Brain microvascular endothelial cell (primary cell): ENCODE results near the gene DUSP5.

Experiments used
- DNase-seq: peaks from one replicate; pipeline ENCODE4 v3.0.0-alpha.2; 2020
- H3K27ac ChIP-seq: fragments of 250-450 bp; sonication (Bioruptor Pico); 2 replicates; pipeline ENCODE4 v1.5.1; 2020; ENCODE audit warnings: mild to moderate bottlenecking, moderate library complexity
- H3K27me3 ChIP-seq: fragments of 250-450 bp; sonication (Bioruptor Pico); replicated peaks from 2 replicates; pipeline ENCODE4 v1.5.1; 2020; ENCODE audit warnings: mild to moderate bottlenecking
- H3K36me3 ChIP-seq: fragments of 250-450 bp; sonication (Bioruptor Pico); replicated peaks from 2 replicates; pipeline ENCODE4 v1.5.1; 2020; ENCODE audit warnings: mild to moderate bottlenecking
- H3K4me3 ChIP-seq: 2 replicates; pipeline ENCODE4 v1.5.1; 2011; ENCODE audit warnings: low read depth, mild to moderate bottlenecking, control low read depth, low read length, moderate library complexity
- CTCF ChIP-seq: IDR thresholded peaks from 2 replicates; pipeline ENCODE4 v1.5.1; 2011; ENCODE audit warnings: low read depth, mild to moderate bottlenecking, moderate library complexity, low read length, control low read depth, inconsistent platforms; ENCODE audit errors: missing control alignments
- in situ Hi-C: cut with HindIII; loops from 2 replicates; pipeline ENCODE4 v1.10.0; 2017; ENCODE audit warnings: low sequenced_read_pairs, low pct_ligation_motif_present

Gene DUSP5

GRCh38 chr10:110457851-110458250, 39.9 kb upstream of the DUSP5 start:
- in situ Hi-C loops: no loop called here
- no peak overlapping the region for H3K27ac ChIP-seq

GRCh38 chr10:110458266-110458920, 39.3 kb upstream of the DUSP5 start:
- in situ Hi-C loops: no loop called here
- no peak for TF ChIP-seq CTCF
- Histone ChIP-seq H3K4me3 (no peak overlapping the region), H3K36me3 (no peaks in the 10 kb centered on the region), H3K27me3 (no peaks in the 10 kb centered on the region), H3K27ac (no peak overlapping the region)
- no peak for DNase-seq

More at GRCh38 chr10:110457851-110458250, 39.9 kb upstream of the DUSP5 start:
- H3K4me3 ChIP-seq: no peak overlapping the region
- TF ChIP-seq CTCF: no peak
- no peaks in the 10 kb centered on the region for H3K27me3 ChIP-seq
- no peaks in the 10 kb centered on the region for H3K36me3 ChIP-seq
- DNase-seq: no peak

DNA sequence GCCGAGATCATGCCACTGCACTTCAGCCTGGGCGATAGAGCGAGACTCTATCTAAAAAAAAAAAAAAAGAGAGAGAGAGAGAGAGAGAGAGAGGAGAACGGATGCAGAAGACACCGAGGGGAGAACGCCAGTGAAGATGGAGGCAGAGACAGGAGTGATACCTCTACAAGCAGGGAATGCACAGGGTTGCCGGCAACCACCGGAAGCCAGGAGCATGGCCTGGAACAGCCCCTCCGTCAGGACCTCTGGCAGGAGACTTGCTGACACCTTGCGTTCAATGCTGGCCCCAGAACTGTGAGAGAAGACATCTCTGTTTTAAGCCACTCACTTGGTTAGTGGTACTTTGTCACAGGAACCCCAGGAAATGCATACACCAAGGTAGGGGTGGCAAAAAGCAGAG, 38.1 kb upstream of the DUSP5 start:
- DNase-seq: no peak
- in situ Hi-C loops: no loop called here
- Histone ChIP-seq H3K27me3 (no peaks in the 10 kb centered on the region), H3K36me3 (no peaks in the 10 kb centered on the region), H3K4me3 (no peak overlapping the region), H3K27ac (no peak overlapping the region)
- no peak for TF ChIP-seq CTCF

GRCh38 chr10:110460111-110460809, 37.4 kb upstream of the DUSP5 start:
- in situ Hi-C loops: no loop called here
- Histone ChIP-seq H3K36me3 (no peaks in the 10 kb centered on the region), H3K27ac (no peak overlapping the region), H3K4me3 (no peak overlapping the region), H3K27me3 (no peaks in the 10 kb centered on the region)
- TF ChIP-seq CTCF: no peak
- peak; percentile 16 for DNase-seq

- in situ Hi-C loops: no loop called here
- Histone ChIP-seq H3K4me3 (no peak overlapping the region), H3K27me3 (no peaks in the 10 kb centered on the region), H3K36me3 (no peaks in the 10 kb centered on the region), H3K27ac (no peak overlapping the region)
- TF ChIP-seq CTCF: no peak
- no peak for DNase-seq
Observed at GRCh38 chr10:110461088-110461487, 36.6 kb upstream of the DUSP5 start.
